Peyer's patch (tissue), 4 donors: Measurements from ENCODE around the gene OR52B2. TPM values are rescaled to one million over a fixed set of nuclear protein-coding genes. Genes with fewer than 3 reads are reported as not detected.

Experiments
- DNase-seq, 3 donors: peaks; one replicate each; pipeline ENCODE4 v3.0.0-alpha.2; 2017 to 2019
- H3K27ac ChIP-seq, 4 donors: fragments of 200-600 bp; sonication (generic); one replicate each; pipeline ENCODE4 v1.5.1; 2016 to 2019
- H3K27me3 ChIP-seq, 2 donors: fragments of 200-600 bp; sonication (generic); one replicate each; pipeline ENCODE4 v1.5.1; 2019
- H3K36me3 ChIP-seq, 3 donors: fragments of 200-600 bp; sonication (generic); one replicate each; pipeline ENCODE4 v1.5.1; 2016 to 2019
- H3K4me1 ChIP-seq, 4 donors: fragments of 200-600 bp; sonication (generic); one replicate each; pipeline ENCODE4 v1.5.1; 2016 to 2019
- H3K4me3 ChIP-seq, 4 donors: fragments of 200-600 bp; sonication (generic); 1 replicate in 3 of 4; 2 replicates in 1 of 4; pipeline ENCODE4 v1.5.1; 2016 to 2019; ENCODE audit warnings: mild to moderate bottlenecking in 1 of 4
- H3K9me3 ChIP-seq, 4 donors: fragments of 200-600 bp; sonication (generic); one replicate each; pipeline ENCODE4 v1.5.1; 2016 to 2019; ENCODE audit warnings: mild to moderate bottlenecking in 1 of 4
- CTCF ChIP-seq, 6 experiments: fragments of 450-650 bp in 4 of 6; fragments of 200-600 bp in 2 of 6; sonication (generic) in 1 of 6; IDR thresholded peaks; one replicate each; pipeline ENCODE4 v1.5.1; 2017 to 2019; ENCODE audit warnings: antibody characterized with exemption in 6 of 6, mild to moderate bottlenecking in 3 of 6, moderate library complexity in 1 of 6
- POLR2A ChIP-seq, 2 donors: fragments of 450-650 bp; IDR thresholded peaks; one replicate each; pipeline ENCODE4 v1.5.1; 2017; ENCODE audit warnings: antibody characterized with exemption in 2 of 2, mild to moderate bottlenecking in 2 of 2, moderate library complexity in 2 of 2
- total RNA-seq, 4 donors: library from RNA; depleted of rRNA; stranded (reverse); fragments of >200 nt; gene quantifications; one replicate each; pipeline ENCODE4 v1.1.0, GENCODE V29; 2016

The OR52B2 gene
- total RNA-seq = 1 to 10 TPM in 1 of 4 donors, not detected in 3; 1.7 TPM

GRCh38 chr11:6170226-6170625, at the start of gene OR52B2:
TSS of gene OR52B2 (minus strand) at chr11:6170326. CDS start at chr11:6170326, 0 bp downstream.
- no peaks in the 10 kb centered on the region for H3K36me3 ChIP-seq
- no peaks in the 10 kb centered on the region for H3K4me1 ChIP-seq
- TF ChIP-seq POLR2A (IDR thresholded peaks at IDR 0.05) (no peak), CTCF (IDR thresholded peaks at IDR 0.05) (no peak)
- H3K4me3 ChIP-seq = no peak within 1 kb of the TSS
- no peaks in the 10 kb centered on the region for H3K27me3 ChIP-seq
- no peak for DNase-seq
- peaks cover 0 to under 1% (median 0%) of the 10 kb centered on the region in 4 donors for H3K9me3 ChIP-seq
- no peak within 1 kb of the TSS for H3K27ac ChIP-seq

GRCh38 chr11:6219359-6219758, 49.2 kb upstream of the OR52B2 start:
- Histone ChIP-seq H3K9me3 (no peaks in the 10 kb centered on the region), H3K27me3 (no peaks in the 10 kb centered on the region), H3K36me3 (peaks cover 0 to 98% (median 0%) of the 10 kb centered on the region in 3 donors), H3K27ac (no peak overlapping the region), H3K4me3 (no peak overlapping the region), H3K4me1 (no peaks in the 10 kb centered on the region)
- DNase-seq = no peak
- TF ChIP-seq POLR2A (IDR thresholded peaks at IDR 0.05) (no peak), CTCF (IDR thresholded peaks at IDR 0.05) (no peak)

GRCh38 chr11:6217722-6218121, 47.6 kb upstream of the OR52B2 start:
- no peak for DNase-seq
- Histone ChIP-seq H3K27ac (no peak overlapping the region), H3K36me3 (peaks cover 0 to 97% (median 0%) of the 10 kb centered on the region in 3 donors), H3K27me3 (no peaks in the 10 kb centered on the region), H3K4me1 (no peaks in the 10 kb centered on the region), H3K9me3 (no peaks in the 10 kb centered on the region), H3K4me3 (no peak overlapping the region)
- TF ChIP-seq POLR2A (IDR thresholded peaks at IDR 0.05) (no peak), CTCF (IDR thresholded peaks at IDR 0.05) (no peak)

GRCh38 chr11:6216501-6216900, 46.4 kb upstream of the OR52B2 start:
- H3K4me3 ChIP-seq = no peak overlapping the region
- no peaks in the 10 kb centered on the region for H3K9me3 ChIP-seq
- TF ChIP-seq POLR2A (IDR thresholded peaks at IDR 0.05) (no peak), CTCF (IDR thresholded peaks at IDR 0.05) (no peak)
- peaks cover 0 to 96% (median 0%) of the 10 kb centered on the region in 3 donors for H3K36me3 ChIP-seq
- no peaks in the 10 kb centered on the region for H3K4me1 ChIP-seq
- DNase-seq = no peak
- H3K27ac ChIP-seq = no peak overlapping the region
- no peaks in the 10 kb centered on the region for H3K27me3 ChIP-seq

GRCh38 chr11:6214530-6214929, 44.4 kb upstream of the OR52B2 start:
- no peaks in the 10 kb centered on the region for H3K9me3 ChIP-seq
- no peak overlapping the region for H3K27ac ChIP-seq
- TF ChIP-seq POLR2A (IDR thresholded peaks at IDR 0.05) = no peak
- TF ChIP-seq CTCF (IDR thresholded peaks at IDR 0.05) = no peak
- no peaks in the 10 kb centered on the region for H3K4me1 ChIP-seq
- H3K27me3 ChIP-seq = no peaks in the 10 kb centered on the region
- H3K36me3 ChIP-seq = peaks cover 0 to 96% (median 0%) of the 10 kb centered on the region in 3 donors
- DNase-seq = no peak
- no peak overlapping the region for H3K4me3 ChIP-seq
